ENCODE measurements around the gene SGSM1. TPM values are rescaled to one million over a fixed set of nuclear protein-coding genes. Genes with fewer than 3 reads are reported as not detected.
"Not testable (repeated sequence)": the region's sequence is repeated elsewhere in the genome, so short reads cannot be mapped to it uniquely, and the experiment has no call there.

SGSM1 gene
- total and polyA plus RNA-seq, 2 of the 4 experiments (the other 2 are of a cell fraction) = not detected

- intact Hi-C loops (cut with micrococcal nuclease) (no loop called here), dilution Hi-C loops (cut with HindIII; ENCODE audit: low sequenced_read_pairs, unreplicated experiment) (no loop called here), in situ Hi-C loops (cut with MboI; ENCODE audit: low sequenced_read_pairs) (no loop called here)
- ChIA-PET CTCF (interaction anchor here (0.6 kb wide), 1 partner anchor 221 kb away, joined by 3 read pairs; no protein-coding TSS in a partner anchor), POLR2A (ENCODE audit: unreplicated experiment) (no interaction called here)
- H2AK9ac ChIP-seq (replicated peaks; ENCODE audit: low read depth, low read length, poor library complexity) = no peak overlapping the region
- no peak overlapping the region for H3K9ac ChIP-seq (ENCODE audit: low read depth, low read length)
- ATAC-seq (ENCODE audit: low read depth) = no peak
- no peak for DNase-seq
- H3K36me3 ChIP-seq (ENCODE audit: control insufficient read depth, insufficient read depth, low read length) = no peaks in the 10 kb centered on the region
- H3K4me2 ChIP-seq (ENCODE audit: low read depth, low read length) = no peak overlapping the region
- no peak overlapping the region for H3K23ac ChIP-seq (ENCODE audit: low read depth, low read length)
- BruUV-seq (replicated peaks) = no TSS peak
- no peak overlapping the region for H2BK20ac ChIP-seq (ENCODE audit: low read depth, low read length)
- no peak overlapping the region for H4K5ac ChIP-seq (ENCODE audit: low read depth, low read length)
- no peak overlapping the region for H4K91ac ChIP-seq (ENCODE audit: insufficient read depth, low read depth, low read length)
- H3K4me3 ChIP-seq (ENCODE audit: insufficient read depth, low read depth, low read length) = no peak overlapping the region
- H4K8ac ChIP-seq (ENCODE audit: low read depth in 2 of 2, low read length in 2 of 2) = no peak overlapping the region
- H3K79me1 ChIP-seq (ENCODE audit: low read depth in 1 of 2, low read length in 2 of 2) = no peaks in the 10 kb centered on the region
- no peak overlapping the region for H2BK5ac ChIP-seq (ENCODE audit: low read depth, low read length, poor library complexity, severe bottlenecking)
- H3K9me3 ChIP-seq (ENCODE audit: control insufficient read depth, insufficient read depth, low read length) = peaks cover 5% of the 10 kb centered on the region; the same call in 1 of the 2 replicates
- no CpG with 5 or more reads among the region's 1 CpG for WGBS, 2 experiments (ENCODE audit: extremely low coverage in 2 of 2, insufficient read length in 1 of 2)
- no peak overlapping the region for H2AK5ac ChIP-seq (ENCODE audit: low read depth, low read length)
- no peaks in the 10 kb centered on the region for H3K9me1 ChIP-seq (ENCODE audit: insufficient read depth, low read length)
- no peaks in the 10 kb centered on the region for H3K4me1 ChIP-seq (ENCODE audit: control insufficient read depth, insufficient read depth, low read length)
- no peak overlapping the region for H3K4ac ChIP-seq (ENCODE audit: low read depth, low read length)
- no peak overlapping the region for H2AFZ ChIP-seq (replicated peaks; ENCODE audit: low read length, poor library complexity)
- TF ChIP-seq RFX5 (IDR thresholded peaks at IDR 0.05; ENCODE audit: low read depth, low read length) (no peak), CTCF (conservative IDR thresholded peaks at IDR 0.05; ENCODE audit: low read depth, low read length) (no peak), MXI1 (IDR thresholded peaks at IDR 0.05; ENCODE audit: borderline replicate concordance, low read depth, low read length) (no peak)
- no peak overlapping the region for H3K14ac ChIP-seq (replicated peaks; ENCODE audit: low read depth, low read length)
- no peak overlapping the region for H3K27ac ChIP-seq (ENCODE audit: insufficient read depth, low read length)
- no peak overlapping the region for H2BK120ac ChIP-seq (ENCODE audit: low read depth, low read length)
- H4K20me1 ChIP-seq (ENCODE audit: insufficient read depth, low read length) = no peaks in the 10 kb centered on the region
- no peak overlapping the region for H3K56ac ChIP-seq (ENCODE audit: extremely low read depth, insufficient read depth, low read length)
- H3K18ac ChIP-seq (ENCODE audit: low read depth, low read length) = no peak overlapping the region
- no peak overlapping the region for H2BK15ac ChIP-seq (ENCODE audit: low read depth, low read length)
- H3K27me3 ChIP-seq (ENCODE audit: control insufficient read depth, insufficient read depth, low read length) = no peaks in the 10 kb centered on the region
These were observed 99.9 kb downstream of the SGSM1 start for GRCh38 chr22:24905909-24906308.

- intact Hi-C loops (cut with micrococcal nuclease); H4K91ac ChIP-seq (ENCODE audit: insufficient read depth, low read depth, low read length); H4K5ac ChIP-seq (ENCODE audit: low read depth, low read length); H3K14ac ChIP-seq (replicated peaks; ENCODE audit: low read depth, low read length); in situ Hi-C loops (cut with MboI; ENCODE audit: low sequenced_read_pairs); H3K9me3 ChIP-seq (ENCODE audit: control insufficient read depth, insufficient read depth, low read length); H3K4me1 ChIP-seq (ENCODE audit: control insufficient read depth, insufficient read depth, low read length); H2BK15ac ChIP-seq (ENCODE audit: low read depth, low read length); H4K20me1 ChIP-seq (ENCODE audit: insufficient read depth, low read length); H2BK20ac ChIP-seq (ENCODE audit: low read depth, low read length); H3K4me3 ChIP-seq (ENCODE audit: insufficient read depth, low read depth, low read length); BruUV-seq (replicated peaks); H2AK9ac ChIP-seq (replicated peaks; ENCODE audit: low read depth, low read length, poor library complexity); H3K9ac ChIP-seq (ENCODE audit: low read depth, low read length); H4K8ac ChIP-seq (ENCODE audit: low read depth in 2 of 2, low read length in 2 of 2); H2AK5ac ChIP-seq (ENCODE audit: low read depth, low read length); DNase-seq; dilution Hi-C loops (cut with HindIII; ENCODE audit: low sequenced_read_pairs, unreplicated experiment); ATAC-seq (ENCODE audit: low read depth); H2BK5ac ChIP-seq (ENCODE audit: low read depth, low read length, poor library complexity, severe bottlenecking); POLR2A ChIA-PET (ENCODE audit: unreplicated experiment); H3K4me2 ChIP-seq (ENCODE audit: low read depth, low read length); H3K4ac ChIP-seq (ENCODE audit: low read depth, low read length); H3K9me1 ChIP-seq (ENCODE audit: insufficient read depth, low read length); H3K27ac ChIP-seq (ENCODE audit: insufficient read depth, low read length); H2AFZ ChIP-seq (replicated peaks; ENCODE audit: low read length, poor library complexity); H3K56ac ChIP-seq (ENCODE audit: extremely low read depth, insufficient read depth, low read length); CTCF ChIA-PET; H3K79me1 ChIP-seq (ENCODE audit: low read depth in 1 of 2, low read length in 2 of 2); H3K36me3 ChIP-seq (ENCODE audit: control insufficient read depth, insufficient read depth, low read length); H3K18ac ChIP-seq (ENCODE audit: low read depth, low read length); H3K27me3 ChIP-seq (ENCODE audit: control insufficient read depth, insufficient read depth, low read length); H2BK120ac ChIP-seq (ENCODE audit: low read depth, low read length); H3K23ac ChIP-seq (ENCODE audit: low read depth, low read length): not testable (repeated sequence)
- WGBS, 2 experiments (ENCODE audit: extremely low coverage in 2 of 2, insufficient read length in 1 of 2) = no CpG with 5 or more reads among the region's 3 CpGs
These were observed 101.1 kb downstream of the SGSM1 start for GRCh38 chr22:24907101-24907500.

Measured in IMR-90 (cell line).